PFSK-1 (cell line): ENCODE measurements around the gene NUDCD2.

ENCODE experiments used
- POLR2AphosphoS5 ChIP-seq: IDR thresholded peaks from 2 replicates; pipeline ENCODE4 v1.6.1; 2012; ENCODE audit warnings: low read depth, mild to moderate bottlenecking, control low read depth, low read length, moderate library complexity
- REST ChIP-seq, 2 experiments: IDR thresholded peaks; 2 replicates each; pipeline versions ENCODE4 v1.6.1 to v1.8.0; 2011 to 2012; ENCODE audit warnings: low read depth in 2 of 2, low read length in 2 of 2, control low read depth in 1 of 2, inconsistent platforms in 1 of 2, mild to moderate bottlenecking in 1 of 2, moderate library complexity in 1 of 2; ENCODE audit not compliant: insufficient read depth in 1 of 2
- SIN3A ChIP-seq: IDR thresholded peaks from 2 replicates; pipeline ENCODE4 v1.6.1; 2012; ENCODE audit warnings: mild to moderate bottlenecking, low read length, moderate library complexity, borderline replicate concordance; ENCODE audit not compliant: insufficient read depth
- TAF1 ChIP-seq: IDR thresholded peaks from 2 replicates; pipeline ENCODE4 v1.6.1; 2012; ENCODE audit warnings: low read length, control low read depth, borderline replicate concordance; ENCODE audit not compliant: insufficient read depth

DNA sequence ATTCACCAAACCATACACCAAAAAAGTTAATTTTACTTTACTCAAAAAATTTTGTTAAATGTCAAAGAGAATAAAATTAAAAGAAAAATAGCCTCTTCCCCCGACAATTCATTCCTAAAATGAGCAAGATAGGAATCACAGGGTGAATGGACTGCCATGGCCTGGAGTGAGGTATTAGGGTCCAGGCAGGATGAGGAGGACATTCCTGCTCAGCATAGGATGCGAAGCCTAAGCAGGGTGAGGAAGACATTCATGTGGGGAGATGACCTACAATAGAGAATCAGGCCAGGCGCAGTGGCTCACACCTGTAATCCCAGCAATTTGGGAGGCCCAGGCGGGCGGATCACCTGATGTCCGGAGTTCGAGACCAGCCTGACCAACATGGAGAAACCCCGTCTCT, 8.4 kb downstream of the NUDCD2 start:
- no peak for TF ChIP-seq TAF1
- no peak for TF ChIP-seq POLR2AphosphoS5
- no peak for TF ChIP-seq SIN3A
- no peak for TF ChIP-seq REST (IDR thresholded peaks at IDR 0.05; ENCODE audit: insufficient read depth in 1 of 2, low read depth in 2 of 2, low read length in 2 of 2)
